A549 (cell line): ENCODE data around the gene ALOX15. TPM values are rescaled to one million over a fixed set of nuclear protein-coding genes. Genes with fewer than 3 reads are reported as not detected.

Experiments used
- ATAC-seq, 2 experiments: fragments of 200-7000 bp in 1 of 2; fragments of >200 bp in 1 of 2; cut with Nextera tagmentation in 1 of 2; cut with Tn5 transposase in 1 of 2; 3 replicates each; pipeline versions ENCODE4 v1.8.0 to v1.9.1; 2018 to 2020; ENCODE audit warnings: mild to moderate bottlenecking in 1 of 2, moderate library complexity in 1 of 2
- CTCF ChIA-PET: fragments of 300-600 bp; sonication (Branson Sonifier 250); formaldehyde crosslinking; extraction: SDS; loops from one replicate; lab custom pipeline; 2021; ENCODE audit warnings: antibody characterized with exemption, inconsistent platforms; lab: Yijun Ruan, JAX
- POLR2A ChIA-PET: fragments of 350-600 bp; formaldehyde crosslinking; extraction: SDS; loops from one replicate; lab custom pipeline; 2021; ENCODE audit warnings: antibody characterized with exemption, inconsistent platforms; lab: Yijun Ruan, JAX
- DNase-seq, 2 experiments: peaks; one replicate each; pipeline versions ENCODE4 v3.0.0 to v3.0.0-alpha.2; 2011 to 2016; ENCODE audit warnings: low read depth in 1 of 2, low spot score in 1 of 2
- FAIRE-seq: peaks from 2 replicates; lab custom pipeline; 2011; peaks lifted over from hg19 to GRCh38; lab: Jason Lieb, UNC
- H3K27ac ChIP-seq, 2 experiments: fragments of >200 bp; sonication (Bioruptor Twin); formaldehyde crosslinking; 3 replicates each; pipeline ENCODE4 v1.5.1; 2016 to 2017
- H3K4me1 ChIP-seq: fragments of >200 bp; sonication (Bioruptor Twin); formaldehyde crosslinking; 3 replicates; pipeline ENCODE4 v1.6.1; 2016
- H3K4me2 ChIP-seq: fragments of >200 bp; sonication (Bioruptor Twin); formaldehyde crosslinking; 3 replicates; pipeline ENCODE4 v1.6.1; 2016
- H3K4me3 ChIP-seq: fragments of >200 bp; sonication (Bioruptor Twin); formaldehyde crosslinking; 3 replicates; pipeline ENCODE4 v1.5.1; 2016
- H3K9me3 ChIP-seq: fragments of >200 bp; sonication (Bioruptor Twin); formaldehyde crosslinking; 3 replicates; pipeline ENCODE4 v1.6.1; 2016
- BHLHE40 ChIP-seq: IDR thresholded peaks from 2 replicates; pipeline ENCODE4 v1.6.1; 2012; ENCODE audit warnings: low read depth, low read length, inconsistent platforms
- CBX8 ChIP-seq: fragments of 200-600 bp; sonication (generic); IDR thresholded peaks from 2 replicates; pipeline ENCODE4 v1.6.1; 2016
- CHD2 ChIP-seq: fragments of 150-350 bp; IDR thresholded peaks from 2 replicates; pipeline ENCODE4 v1.6.1; 2014; ENCODE audit warnings: low read length; ENCODE audit not compliant: partially characterized antibody
- CHD4 ChIP-seq: fragments of 200-600 bp; sonication (generic); IDR thresholded peaks from 2 replicates; pipeline ENCODE4 v1.6.1; 2016; ENCODE audit warnings: antibody characterized with exemption, mild to moderate bottlenecking, borderline replicate concordance
- EHMT2 ChIP-seq: fragments of 200-600 bp; sonication (generic); IDR thresholded peaks from 2 replicates; pipeline ENCODE4 v1.6.1; 2016; ENCODE audit warnings: antibody characterized with exemption, low read depth, mild to moderate bottlenecking, moderate library complexity
- ELK1 ChIP-seq: fragments of 150-350 bp; IDR thresholded peaks from 2 replicates; pipeline ENCODE4 v1.6.1; 2014; ENCODE audit warnings: low read depth, mild to moderate bottlenecking, low read length
- GATA3 ChIP-seq: IDR thresholded peaks from 2 replicates; pipeline ENCODE4 v1.6.1; 2012; ENCODE audit warnings: borderline replicate concordance
- HES2 ChIP-seq: fragments of >200 bp; sonication (Bioruptor Twin); formaldehyde crosslinking; IDR thresholded peaks from 2 replicates; pipeline ENCODE4 v1.6.1; 2016
- HEYL ChIP-seq: fragments of 250-450 bp; sonication (Bioruptor Pico); IDR thresholded peaks from 2 replicates; pipeline ENCODE4 v1.8.0; 2021; ENCODE audit warnings: mild to moderate bottlenecking, moderate library complexity
- HOXA7 ChIP-seq: fragments of 250-450 bp; sonication (Bioruptor Pico); IDR thresholded peaks from 2 replicates; pipeline ENCODE4 v1.5.0; 2020; ENCODE audit warnings: mild to moderate bottlenecking, moderate library complexity
- HOXB13 ChIP-seq: fragments of 250-450 bp; sonication (Bioruptor Pico); IDR thresholded peaks from 2 replicates; pipeline ENCODE4 v1.5.0; 2020; ENCODE audit warnings: low read depth, mild to moderate bottlenecking, moderate library complexity
- HOXB5 ChIP-seq: fragments of 250-450 bp; sonication (Bioruptor Pico); IDR thresholded peaks from 2 replicates; pipeline ENCODE4 v1.5.0; 2020; ENCODE audit warnings: mild to moderate bottlenecking, moderate library complexity
- JUNB ChIP-seq: fragments of >200 bp; sonication (Bioruptor Twin); formaldehyde crosslinking; IDR thresholded peaks from 2 replicates; pipeline ENCODE4 v1.6.1; 2016
- KDM1A ChIP-seq: fragments of 200-600 bp; sonication (generic); IDR thresholded peaks from 2 replicates; pipeline ENCODE4 v1.6.1; 2016; ENCODE audit warnings: low read depth, mild to moderate bottlenecking
- MAZ ChIP-seq: fragments of 150-350 bp; IDR thresholded peaks from 2 replicates; pipeline ENCODE4 v1.6.1; 2014; ENCODE audit warnings: antibody characterized with exemption, low read depth, low read length, borderline replicate concordance
- NR3C1 ChIP-seq: fragments of >200 bp; sonication (Bioruptor Twin); formaldehyde crosslinking; IDR thresholded peaks from 3 replicates; pipeline ENCODE4 v1.6.1; 2017
- PBX3 ChIP-seq: IDR thresholded peaks from 2 replicates; pipeline ENCODE4 v1.6.1; 2012
- PHF8 ChIP-seq: fragments of 200-600 bp; sonication (generic); IDR thresholded peaks from 2 replicates; pipeline ENCODE4 v1.6.1; 2016; ENCODE audit warnings: low read depth, mild to moderate bottlenecking, antibody characterized with exemption, moderate library complexity, borderline replicate concordance
- POLR2AphosphoS2 ChIP-seq: conservative IDR thresholded peaks from 2 replicates; pipeline ENCODE4 v1.6.1; 2012; ENCODE audit warnings: low read length, improper control_type of control experiment, inconsistent platforms
- RCOR1 ChIP-seq: fragments of 150-350 bp; IDR thresholded peaks from 2 replicates; pipeline ENCODE4 v1.6.1; 2014; ENCODE audit warnings: antibody characterized with exemption, low read length, low read depth
- SMC3 ChIP-seq: fragments of >200 bp; sonication (Bioruptor Twin); formaldehyde crosslinking; IDR thresholded peaks from 3 replicates; pipeline ENCODE4 v1.6.1; 2018; ENCODE audit warnings: inconsistent platforms
- SREBF2 ChIP-seq: fragments of 450-650 bp; IDR thresholded peaks from 2 replicates; pipeline ENCODE4 v1.6.1; 2014; ENCODE audit warnings: mild to moderate bottlenecking, moderate library complexity
- TFCP2L1 ChIP-seq: fragments of 250-450 bp; sonication (Bioruptor Pico); IDR thresholded peaks from 2 replicates; pipeline ENCODE4 v1.5.0; 2021; ENCODE audit warnings: mild to moderate bottlenecking
- TP53 ChIP-seq: fragments of 250-450 bp; sonication (Bioruptor Pico); IDR thresholded peaks from 2 replicates; pipeline ENCODE4 v1.5.0; 2021; ENCODE audit warnings: mild to moderate bottlenecking, moderate library complexity
- ZFP36 ChIP-seq: fragments of 450-650 bp; IDR thresholded peaks from 2 replicates; pipeline ENCODE4 v1.6.1; 2014; ENCODE audit warnings: borderline replicate concordance; ENCODE audit not compliant: partially characterized antibody
- WGBS: methylation state at CpG from one replicate; pipeline ENCODE4 v1.1.6; 2017; ENCODE audit errors: missing lambda C conversion rate; 5-methylcytosine and 5-hydroxymethylcytosine counted together
- polyA plus RNA-seq, 4 experiments: library from polyadenylated mRNA; depleted of rRNA in 3 of 4; stranded (reverse); fragments of >200 nt; fragmentation: RNase III in 1 of 4; extraction: RNeasy Plus Mini Kit Qiagen cat#74134 plus additional on column Dnase treatment in 1 of 4; gene quantifications; 2 replicates in 3 of 4; 3 replicates in 1 of 4; pipeline ENCODE4 v1.2.3, GENCODE V29; 2011 to 2017
- TF ChIP-seq, protein P1 (sequence below): fragments of >200 bp; sonication (Bioruptor Twin); formaldehyde crosslinking; IDR thresholded peaks from 3 replicates; pipeline ENCODE4 v1.5.1; 2016
- TF ChIP-seq, protein P2 (sequence below): fragments of 450-650 bp; IDR thresholded peaks from 2 replicates; pipeline ENCODE4 v1.6.1; 2014; ENCODE audit warnings: antibody characterized with exemption

ALOX15 gene
- polyA plus RNA-seq, 2 of the 4 experiments (the other 2 are of a cell fraction): 0.08 to 0.12 TPM

DNA sequence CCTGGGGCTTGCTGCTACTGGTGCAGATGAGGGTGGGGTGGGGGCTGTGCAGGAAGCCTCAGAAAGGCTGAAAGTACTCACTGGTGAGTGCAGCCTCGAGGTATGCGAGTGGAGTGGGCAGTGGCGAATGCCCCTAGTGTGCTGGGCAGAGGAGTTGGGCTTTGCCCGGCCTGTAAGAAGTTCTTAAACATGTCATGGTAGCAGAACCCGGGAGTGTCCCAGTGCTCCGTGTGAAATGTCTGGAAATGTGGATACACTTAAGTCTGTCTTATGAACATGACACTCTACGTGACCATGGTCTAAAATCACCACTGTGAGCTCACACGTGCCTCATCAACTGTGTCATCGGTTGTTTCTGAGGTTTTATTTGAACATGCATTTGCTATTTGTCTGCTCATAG, 55.4 kb downstream of the ALOX15 start:
- Histone ChIP-seq H3K4me1 (peaks cover 7% of the 10 kb centered on the region; the same call in 2 of the 3 replicates), H3K4me2 (no peak overlapping the region), H3K9me3 (no peaks in the 10 kb centered on the region), H3K4me3 (no peak overlapping the region), H3K27ac (no peak overlapping the region)
- no peak for FAIRE-seq
- DNase-seq: no peak
- ChIA-PET CTCF (interaction anchor here (1.1 to 18.8 kb wide), 5 partner anchors 11 to 165 kb away, joined by 3 to 186 read pairs (median 13); no protein-coding TSS in a partner anchor), POLR2A (interaction anchor here (0.7 kb wide), 1 partner anchor 76 kb away, joined by 3 read pairs; no protein-coding TSS in a partner anchor)
- no peak for TF ChIP-seq ZFP36
- no peak for TF ChIP-seq HOXA7
- TF ChIP-seq CHD2: no peak
- no peak for TF ChIP-seq BHLHE40
- no peak for TF ChIP-seq SMC3
- no peak for TF ChIP-seq PHF8
- TF ChIP-seq HOXB13 (CRISPR knock-in tag): no peak
- TF ChIP-seq KDM1A: no peak
- no peak for TF ChIP-seq JUNB
- no peak for TF ChIP-seq MAZ
- TF ChIP-seq ELK1: no peak
- no peak for ATAC-seq
- 58% methylated on average over 9 of the region's 9 CpGs for WGBS

DNA sequence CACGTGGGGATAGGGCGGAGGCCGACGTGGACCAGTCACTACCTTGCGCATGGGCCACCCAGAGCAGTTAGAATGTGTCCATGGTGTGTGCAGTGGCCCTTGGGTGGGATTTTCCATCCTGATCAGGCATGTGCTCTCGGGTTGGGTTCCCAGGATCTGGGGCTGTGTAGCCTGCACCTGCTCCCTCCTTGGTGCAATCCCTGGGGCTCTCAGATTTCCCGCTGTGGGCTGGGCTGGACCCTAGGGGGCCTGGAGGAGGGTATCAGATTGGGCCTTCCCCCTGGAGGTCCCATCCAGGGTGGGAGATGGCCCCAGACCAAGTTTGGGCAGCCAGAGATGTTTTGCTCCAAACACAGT, 55.9 kb downstream of the ALOX15 start:
- no peak for ATAC-seq
- H3K4me2 ChIP-seq: no peak overlapping the region
- no peak for DNase-seq
- CTCF ChIA-PET: interaction anchor here (2.6 to 18.8 kb wide), 3 partner anchors 19 to 40 kb away, joined by 9 to 186 read pairs (median 23); no protein-coding TSS in a partner anchor
- no peaks in the 10 kb centered on the region for H3K9me3 ChIP-seq
- H3K4me3 ChIP-seq: no peak overlapping the region
- POLR2A ChIA-PET: interaction anchor here (0.7 kb wide), 1 partner anchor 76 kb away, joined by 3 read pairs; no protein-coding TSS in a partner anchor
- 84% methylated on average over 7 of the region's 7 CpGs for WGBS
- no peak for FAIRE-seq
- H3K27ac ChIP-seq: no peak overlapping the region
- H3K4me1 ChIP-seq: peaks cover 7% of the 10 kb centered on the region; the same call in 2 of the 3 replicates
- TF ChIP-seq NR3C1: no peak
- no peak for TF ChIP-seq HES2
- no peak for TF ChIP-seq CBX8
- no peak for TF ChIP-seq PBX3
- TF ChIP-seq BHLHE40: no peak
- TF ChIP-seq TFCP2L1: no peak
- TF ChIP-seq TP53 (CRISPR knock-in tag): no peak
- no peak for TF ChIP-seq ELK1
- TF ChIP-seq SREBF2: no peak
- no peak for TF ChIP-seq PHF8
- no peak for TF ChIP-seq POLR2AphosphoS2
- TF ChIP-seq HOXB5: no peak
- no peak for TF ChIP-seq EHMT2
- TF ChIP-seq GATA3: no peak
- TF ChIP-seq, protein P1, sequence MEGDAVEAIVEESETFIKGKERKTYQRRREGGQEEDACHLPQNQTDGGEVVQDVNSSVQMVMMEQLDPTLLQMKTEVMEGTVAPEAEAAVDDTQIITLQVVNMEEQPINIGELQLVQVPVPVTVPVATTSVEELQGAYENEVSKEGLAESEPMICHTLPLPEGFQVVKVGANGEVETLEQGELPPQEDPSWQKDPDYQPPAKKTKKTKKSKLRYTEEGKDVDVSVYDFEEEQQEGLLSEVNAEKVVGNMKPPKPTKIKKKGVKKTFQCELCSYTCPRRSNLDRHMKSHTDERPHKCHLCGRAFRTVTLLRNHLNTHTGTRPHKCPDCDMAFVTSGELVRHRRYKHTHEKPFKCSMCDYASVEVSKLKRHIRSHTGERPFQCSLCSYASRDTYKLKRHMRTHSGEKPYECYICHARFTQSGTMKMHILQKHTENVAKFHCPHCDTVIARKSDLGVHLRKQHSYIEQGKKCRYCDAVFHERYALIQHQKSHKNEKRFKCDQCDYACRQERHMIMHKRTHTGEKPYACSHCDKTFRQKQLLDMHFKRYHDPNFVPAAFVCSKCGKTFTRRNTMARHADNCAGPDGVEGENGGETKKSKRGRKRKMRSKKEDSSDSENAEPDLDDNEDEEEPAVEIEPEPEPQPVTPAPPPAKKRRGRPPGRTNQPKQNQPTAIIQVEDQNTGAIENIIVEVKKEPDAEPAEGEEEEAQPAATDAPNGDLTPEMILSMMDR: no peak
- no peak for TF ChIP-seq CHD4
- TF ChIP-seq ZFP36: no peak
- TF ChIP-seq, protein P2, sequence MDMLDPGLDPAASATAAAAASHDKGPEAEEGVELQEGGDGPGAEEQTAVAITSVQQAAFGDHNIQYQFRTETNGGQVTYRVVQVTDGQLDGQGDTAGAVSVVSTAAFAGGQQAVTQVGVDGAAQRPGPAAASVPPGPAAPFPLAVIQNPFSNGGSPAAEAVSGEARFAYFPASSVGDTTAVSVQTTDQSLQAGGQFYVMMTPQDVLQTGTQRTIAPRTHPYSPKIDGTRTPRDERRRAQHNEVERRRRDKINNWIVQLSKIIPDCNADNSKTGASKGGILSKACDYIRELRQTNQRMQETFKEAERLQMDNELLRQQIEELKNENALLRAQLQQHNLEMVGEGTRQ: no peak
- TF ChIP-seq HEYL (CRISPR knock-in tag): no peak
- no peak for TF ChIP-seq RCOR1
- TF ChIP-seq, all 56 proteins: peak for 0
